Loucy (cell line): Measurements from ENCODE around the gene IFT43.

ENCODE experiments used
- H2AFZ ChIP-seq: fragments of 200-600 bp; sonication (generic); 2 replicates; pipeline ENCODE4 v1.6.0; 2016; ENCODE audit warnings: antibody characterized with exemption, mild to moderate bottlenecking, low read length, moderate library complexity
- H3F3A ChIP-seq: fragments of 200-600 bp; 2 replicates; pipeline ENCODE4 v1.6.0; 2016; ENCODE audit warnings: antibody characterized with exemption, low read depth, mild to moderate bottlenecking
- H3K27me3 ChIP-seq: fragments of 200-600 bp; sonication (generic); 2 replicates; pipeline ENCODE4 v1.6.1; 2014; ENCODE audit warnings: low read length, mild to moderate bottlenecking; ENCODE audit not compliant: insufficient read depth, poor library complexity, severe bottlenecking
- H3K36me3 ChIP-seq: fragments of 200-600 bp; sonication (generic); 2 replicates; pipeline ENCODE4 v1.6.1; 2016; ENCODE audit warnings: low read length; ENCODE audit not compliant: insufficient read depth
- H3K4me1 ChIP-seq: fragments of 200-600 bp; sonication (generic); 2 replicates; pipeline ENCODE4 v1.5.1; 2014; ENCODE audit warnings: low read length, mild to moderate bottlenecking; ENCODE audit not compliant: insufficient read depth, poor library complexity, severe bottlenecking
- H3K4me2 ChIP-seq: fragments of 200-600 bp; sonication (generic); 2 replicates; pipeline ENCODE4 v1.6.0; 2014; ENCODE audit warnings: antibody characterized with exemption, low read length, low read depth, mild to moderate bottlenecking; ENCODE audit not compliant: poor library complexity, severe bottlenecking
- H3K4me3 ChIP-seq: fragments of 200-600 bp; sonication (generic); 2 replicates; pipeline ENCODE4 v1.5.1; 2014; ENCODE audit warnings: low read length, mild to moderate bottlenecking, mixed read lengths; ENCODE audit not compliant: poor library complexity, severe bottlenecking
- H3K79me2 ChIP-seq: fragments of 200-600 bp; sonication (generic); 2 replicates; pipeline ENCODE4 v1.6.1; 2014; ENCODE audit warnings: low read length; ENCODE audit not compliant: insufficient read depth
- H3K9ac ChIP-seq: fragments of 200-600 bp; sonication (generic); 2 replicates; pipeline ENCODE4 v1.6.0; 2014; ENCODE audit warnings: mild to moderate bottlenecking, low read depth, low read length, moderate library complexity; ENCODE audit not compliant: poor library complexity, severe bottlenecking
- H3K9me2 ChIP-seq: fragments of 200-600 bp; sonication (generic); replicated peaks from 2 replicates; pipeline ENCODE4 v1.6.1; 2016; ENCODE audit warnings: low read depth, low read length, mixed read lengths
- H3K9me3 ChIP-seq: fragments of 200-600 bp; sonication (generic); 2 replicates; pipeline ENCODE4 v1.6.1; 2014; ENCODE audit warnings: mild to moderate bottlenecking, antibody characterized with exemption, low read length, low read depth; ENCODE audit not compliant: insufficient read depth
- H4K20me1 ChIP-seq: fragments of 200-600 bp; sonication (generic); 2 replicates; pipeline ENCODE4 v1.6.0; 2014; ENCODE audit warnings: antibody characterized with exemption, low read length, mild to moderate bottlenecking; ENCODE audit not compliant: insufficient read depth, poor library complexity, severe bottlenecking
- CTCF ChIP-seq: fragments of 200-600 bp; sonication (generic); conservative IDR thresholded peaks from 2 replicates; pipeline ENCODE4 v1.5.1; 2014; ENCODE audit warnings: mild to moderate bottlenecking, antibody characterized with exemption, low read length
- EZH2phosphoT487 ChIP-seq: fragments of 200-600 bp; IDR thresholded peaks from 2 replicates; pipeline ENCODE4 v1.6.1; 2018; ENCODE audit warnings: antibody characterized with exemption, mild to moderate bottlenecking, moderate library complexity, borderline replicate concordance

Gene IFT43

GRCh38 chr14:76056128-76056527, 70.6 kb downstream of the IFT43 start:
- H3K9ac ChIP-seq: no peak overlapping the region
- H3F3A ChIP-seq: no peaks in the 10 kb centered on the region
- TF ChIP-seq CTCF (peak; percentile 72), EZH2phosphoT487 (no peak)
- H3K4me3 ChIP-seq: no peak overlapping the region
- H4K20me1 ChIP-seq: no peaks in the 10 kb centered on the region
- no peaks in the 10 kb centered on the region for H3K9me2 ChIP-seq
- no peaks in the 10 kb centered on the region for H3K36me3 ChIP-seq
- no peaks in the 10 kb centered on the region for H3K79me2 ChIP-seq
- H2AFZ ChIP-seq: no peak overlapping the region
- H3K4me2 ChIP-seq: no peak overlapping the region
- H3K9me3 ChIP-seq: no peaks in the 10 kb centered on the region
- H3K27me3 ChIP-seq: no peaks in the 10 kb centered on the region
- H3K4me1 ChIP-seq: no peaks in the 10 kb centered on the region

- Histone ChIP-seq H3K9me3 (no peaks in the 10 kb centered on the region), H2AFZ (no peak overlapping the region), H3K79me2 (no peaks in the 10 kb centered on the region), H3K9me2 (no peaks in the 10 kb centered on the region), H3K4me1 (no peaks in the 10 kb centered on the region), H4K20me1 (no peaks in the 10 kb centered on the region), H3K36me3 (no peaks in the 10 kb centered on the region), H3F3A (no peaks in the 10 kb centered on the region), H3K4me3 (no peak overlapping the region), H3K9ac (no peak overlapping the region), H3K27me3 (no peaks in the 10 kb centered on the region), H3K4me2 (no peak overlapping the region)
- TF ChIP-seq EZH2phosphoT487: no peak
- no peak for TF ChIP-seq CTCF
Measured at GRCh38 chr14:76057914-76058313, 72.4 kb downstream of the IFT43 start.

GRCh38 chr14:76063327-76063726, 77.8 kb downstream of the IFT43 start:
- Histone ChIP-seq H3K4me2 (no peak overlapping the region), H3K4me3 (no peak overlapping the region), H3K4me1 (no peaks in the 10 kb centered on the region), H3K9me2 (no peaks in the 10 kb centered on the region), H4K20me1 (no peaks in the 10 kb centered on the region), H3K27me3 (no peaks in the 10 kb centered on the region), H3K79me2 (no peaks in the 10 kb centered on the region), H3K36me3 (no peaks in the 10 kb centered on the region), H3K9me3 (no peaks in the 10 kb centered on the region; the same call in 1 of the 2 replicates), H3K9ac (no peak overlapping the region), H3F3A (no peaks in the 10 kb centered on the region), H2AFZ (no peak overlapping the region)
- TF ChIP-seq CTCF (no peak), EZH2phosphoT487 (no peak)
